Measurements from ENCODE around the gene CREBBP. TPM values are rescaled to one million over a fixed set of nuclear protein-coding genes. Genes with fewer than 3 reads are reported as not detected.

Gene CREBBP
- total RNA-seq, 2 donors from 2014 or later, result 82.2 to 143 TPM

GRCh38 chr16:3825940-3826339 is 54.6 kb downstream of the CREBBP start:
- Histone ChIP-seq H3K9me3 (no peaks in the 10 kb centered on the region), H3K27me3 (replicated peaks; ENCODE audit: insufficient read depth) (no peaks in the 10 kb centered on the region), H3K4me3 (no peak overlapping the region), H3K27ac (no peak overlapping the region), H3K36me3 (no peaks in the 10 kb centered on the region), H3K4me1 (replicated peaks) (peaks cover 3% of the 10 kb centered on the region)
- WGBS, result 81% methylated on average over 4 of the region's 4 CpGs
- intact Hi-C loops (cut with DNase I), result no loop called here
- DNase-seq (ENCODE audit: low spot score), result no peak
- TF ChIP-seq POLR2AphosphoS5 (IDR thresholded peaks at IDR 0.05), result no peak
- TF ChIP-seq POLR2A (IDR thresholded peaks at IDR 0.05), result no peak
- no peak for TF ChIP-seq CTCF (IDR thresholded peaks at IDR 0.05)

- TF ChIP-seq POLR2A (IDR thresholded peaks at IDR 0.05), result no peak
- TF ChIP-seq CTCF (IDR thresholded peaks at IDR 0.05), result no peak
- TF ChIP-seq POLR2AphosphoS5 (IDR thresholded peaks at IDR 0.05), result no peak
- 85% methylated on average over 1 of the region's 1 CpG for WGBS
- no peak overlapping the region for H3K27ac ChIP-seq
- H3K27me3 ChIP-seq (replicated peaks; ENCODE audit: insufficient read depth), result no peaks in the 10 kb centered on the region
- peaks cover 11% of the 10 kb centered on the region for H3K4me1 ChIP-seq (replicated peaks)
- H3K4me3 ChIP-seq, result no peak overlapping the region
- H3K36me3 ChIP-seq, result no peaks in the 10 kb centered on the region
- intact Hi-C loops (cut with DNase I), result no loop called here
- no peak for DNase-seq (ENCODE audit: low spot score)
- H3K9me3 ChIP-seq, result no peaks in the 10 kb centered on the region
These were observed 55.4 kb downstream of the CREBBP start for GRCh38 chr16:3825103-3825502.

GRCh38 chr16:3824121-3824795 is 56.3 kb downstream of the CREBBP start:
- intact Hi-C loops (cut with DNase I), result no loop called here
- no peaks in the 10 kb centered on the region for H3K27me3 ChIP-seq (replicated peaks; ENCODE audit: insufficient read depth)
- H3K4me3 ChIP-seq, result no peak overlapping the region
- no peak overlapping the region for H3K27ac ChIP-seq
- no peaks in the 10 kb centered on the region for H3K9me3 ChIP-seq
- 81% methylated on average over 17 of the region's 17 CpGs for WGBS
- DNase-seq (ENCODE audit: low spot score), result no peak
- H3K36me3 ChIP-seq, result no peaks in the 10 kb centered on the region
- TF ChIP-seq CTCF (IDR thresholded peaks at IDR 0.05) (no peak), POLR2AphosphoS5 (IDR thresholded peaks at IDR 0.05) (no peak), POLR2A (IDR thresholded peaks at IDR 0.05) (no peak)
- H3K4me1 ChIP-seq (replicated peaks), result peaks cover 14% of the 10 kb centered on the region

GRCh38 chr16:3823427-3823826 is 57.1 kb downstream of the CREBBP start:
- H3K4me3 ChIP-seq, result no peak overlapping the region
- 53% methylated on average over 5 of the region's 5 CpGs for WGBS

More at GRCh38 chr16:3823427-3823826, 57.1 kb downstream of the CREBBP start:
- peaks cover 14% of the 10 kb centered on the region for H3K4me1 ChIP-seq (replicated peaks)
- no peaks in the 10 kb centered on the region for H3K9me3 ChIP-seq
- TF ChIP-seq POLR2AphosphoS5 (IDR thresholded peaks at IDR 0.05) (no peak), POLR2A (IDR thresholded peaks at IDR 0.05) (no peak), CTCF (IDR thresholded peaks at IDR 0.05) (no peak)
- H3K27ac ChIP-seq, result no peak overlapping the region
- H3K36me3 ChIP-seq, result no peaks in the 10 kb centered on the region
- intact Hi-C loops (cut with DNase I), result no loop called here
- no peaks in the 10 kb centered on the region for H3K27me3 ChIP-seq (replicated peaks; ENCODE audit: insufficient read depth)
- no peak for DNase-seq (ENCODE audit: low spot score)

Data from prostate gland (tissue), 2 donors.